Activated CD4-positive, alpha-beta T cell treated with anti-CD3 and anti-CD28 coated beads, Interleukin-2, amount 50 U/mL, for 16 hours (primary cell): ENCODE data around the gene TNFRSF8.
A peak's percentile ranks its signal among the peaks of the same experiment; 100 is the strongest.
"Not testable (repeated sequence)": the region's sequence is repeated elsewhere in the genome, so short reads cannot be mapped to it uniquely, and the experiment has no call there.

ENCODE experiments used
- DNase-seq: peaks from one replicate; pipeline ENCODE4 v3.0.0-alpha.2; 2020

TNFRSF8 gene

DNA sequence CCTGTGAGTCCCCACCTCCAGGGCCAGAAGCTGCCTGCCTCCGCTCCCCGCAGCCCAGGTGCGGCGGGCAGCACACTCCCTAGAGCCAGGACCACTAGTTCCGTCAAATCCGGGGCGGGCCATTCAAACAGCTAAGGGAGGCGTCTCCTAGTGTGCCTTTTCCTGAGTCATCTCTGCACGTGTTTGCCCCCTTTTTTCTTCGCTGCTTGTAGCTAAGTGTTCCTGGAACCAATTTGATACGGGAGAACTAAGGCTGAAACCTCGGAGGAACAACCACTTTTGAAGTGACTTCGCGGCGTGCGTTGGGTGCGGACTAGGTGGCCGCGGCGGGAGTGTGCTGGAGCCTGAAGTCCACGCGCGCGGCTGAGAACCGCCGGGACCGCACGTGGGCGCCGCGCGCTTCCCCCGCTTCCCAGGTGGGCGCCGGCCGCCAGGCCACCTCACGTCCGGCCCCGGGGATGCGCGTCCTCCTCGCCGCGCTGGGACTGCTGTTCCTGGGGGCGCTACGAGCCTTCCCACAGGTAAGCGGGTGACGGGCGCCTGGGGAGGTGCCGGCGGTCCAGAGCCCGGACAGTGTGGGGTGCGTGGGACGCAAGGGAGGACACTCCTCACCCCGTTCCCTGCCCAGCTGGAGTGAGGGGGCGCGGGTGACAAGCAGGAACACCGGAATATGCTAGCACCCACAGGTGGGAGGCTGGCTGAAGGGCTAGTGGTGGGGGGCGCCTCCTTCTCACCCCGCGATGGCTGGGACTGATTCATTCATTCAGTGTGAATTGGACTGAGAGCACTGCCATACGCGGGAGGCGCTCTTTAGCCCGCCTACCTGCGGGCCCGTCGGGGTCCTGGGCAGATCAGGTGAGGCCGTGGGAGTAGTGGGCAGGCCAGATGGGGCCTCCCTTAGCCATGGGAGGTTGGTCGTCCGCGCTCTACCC, at the start of gene TNFRSF8:
TNFRSF8 (plus strand) TSS at position 163 of the 932 bp plus-strand sequence; CDS start at position 459, 296 bp downstream.
- DNase-seq, result peak; percentile 89

DNA sequence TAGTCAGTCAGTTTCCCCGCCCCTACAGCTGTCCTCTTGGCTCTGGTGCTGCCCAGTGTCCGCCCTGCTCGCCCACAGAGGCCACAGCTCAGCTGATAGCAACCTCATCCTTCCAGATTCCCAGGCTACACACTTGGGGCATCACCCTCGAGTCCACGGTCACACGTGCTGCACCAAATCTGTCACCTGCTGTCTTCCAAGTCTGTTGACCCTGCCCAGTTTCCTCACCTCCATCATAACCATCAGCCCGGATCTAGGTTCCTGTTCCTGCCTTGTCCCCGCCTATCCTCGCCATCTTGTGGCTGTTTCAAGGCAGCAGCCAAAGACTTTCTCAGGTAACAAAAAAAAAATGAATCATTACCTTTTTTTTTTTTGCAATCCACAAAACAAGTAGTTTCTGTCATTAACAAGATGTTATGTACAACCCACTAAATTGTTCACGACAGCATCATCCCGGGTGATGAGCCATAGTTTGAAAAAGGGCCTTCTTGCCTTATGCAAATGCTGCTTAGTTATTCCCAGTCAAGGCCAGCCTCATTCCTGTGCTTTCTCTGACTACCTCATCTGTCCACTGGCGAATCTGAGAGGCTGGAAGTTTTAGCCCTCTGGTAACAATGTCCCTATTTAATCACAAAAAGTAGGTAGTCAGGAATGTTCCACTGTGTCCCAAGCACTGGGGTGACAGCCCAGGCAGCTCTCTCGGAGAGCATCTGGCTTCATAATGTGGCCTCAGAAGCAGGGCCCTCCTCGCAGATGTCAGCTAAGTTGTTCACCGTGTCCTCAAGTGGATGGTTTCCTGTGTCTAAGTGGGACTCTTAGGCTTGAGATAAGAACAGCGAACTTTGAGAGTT, 48.7 kb upstream of the TNFRSF8 start:
- DNase-seq, result peak; percentile 58

DNA sequence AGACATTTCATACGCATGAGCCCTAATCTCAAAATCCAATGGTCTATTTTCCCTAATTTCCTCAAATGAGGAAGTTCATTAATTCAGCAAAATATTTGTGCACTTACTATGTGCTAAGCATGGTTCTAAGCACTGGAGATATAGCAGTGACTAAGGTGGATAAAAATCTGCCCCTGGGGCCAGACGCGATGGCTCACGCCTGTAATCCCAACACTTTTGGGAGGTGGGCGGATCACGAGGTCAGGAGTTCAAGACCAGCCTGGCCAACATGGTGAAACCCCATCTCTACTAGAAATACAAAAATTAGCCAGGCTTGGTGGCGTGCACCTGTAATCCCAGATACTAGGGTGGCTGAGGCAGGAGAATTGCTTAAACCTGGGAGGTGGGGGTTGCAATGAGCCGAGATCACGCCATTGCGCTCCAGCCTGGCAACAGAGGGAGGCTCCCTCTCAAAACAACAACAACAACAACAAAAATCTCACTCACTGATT, 48.1 kb upstream of the TNFRSF8 start:
- DNase-seq, result no peak

DNA sequence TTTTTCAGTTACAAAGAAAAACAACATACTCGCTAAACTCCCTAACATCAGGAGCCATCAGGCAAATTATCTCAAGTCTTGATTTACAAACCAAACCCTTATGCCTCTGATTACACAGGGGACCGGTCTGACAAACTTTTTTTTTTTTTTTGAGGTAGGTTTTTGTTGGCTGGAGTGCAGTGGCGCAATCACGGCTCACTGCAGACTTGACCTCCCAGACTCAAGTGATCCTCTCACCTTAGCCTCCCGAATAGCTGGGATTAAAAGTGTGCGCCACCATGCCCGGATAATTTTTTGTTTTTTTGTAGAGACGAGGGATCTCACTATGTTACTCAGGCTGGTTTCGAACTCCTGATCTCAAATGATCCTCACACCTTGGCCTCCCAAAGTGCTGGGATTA, 47.6 kb upstream of the TNFRSF8 start:
- no peak for DNase-seq

DNA sequence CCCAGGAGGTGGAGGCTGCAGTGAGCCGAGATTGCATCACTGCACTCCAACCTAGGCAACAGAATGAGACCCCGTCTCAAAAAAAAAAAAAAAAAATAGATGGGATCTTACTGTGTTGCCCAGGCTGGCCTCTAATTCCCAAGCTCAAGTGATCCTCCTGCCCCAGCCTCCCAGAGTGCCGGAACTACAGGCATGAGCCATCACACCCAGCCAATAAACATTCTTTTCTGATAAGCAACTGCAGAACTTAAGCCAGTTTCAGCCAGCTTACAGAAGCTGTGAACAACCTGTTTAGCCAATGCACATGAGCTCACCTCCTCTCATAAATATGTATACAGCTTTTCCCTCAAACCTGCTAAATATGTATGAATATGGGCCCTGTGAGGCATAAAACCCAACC, 46.9 kb upstream of the TNFRSF8 start:
- DNase-seq, result no peak

DNA sequence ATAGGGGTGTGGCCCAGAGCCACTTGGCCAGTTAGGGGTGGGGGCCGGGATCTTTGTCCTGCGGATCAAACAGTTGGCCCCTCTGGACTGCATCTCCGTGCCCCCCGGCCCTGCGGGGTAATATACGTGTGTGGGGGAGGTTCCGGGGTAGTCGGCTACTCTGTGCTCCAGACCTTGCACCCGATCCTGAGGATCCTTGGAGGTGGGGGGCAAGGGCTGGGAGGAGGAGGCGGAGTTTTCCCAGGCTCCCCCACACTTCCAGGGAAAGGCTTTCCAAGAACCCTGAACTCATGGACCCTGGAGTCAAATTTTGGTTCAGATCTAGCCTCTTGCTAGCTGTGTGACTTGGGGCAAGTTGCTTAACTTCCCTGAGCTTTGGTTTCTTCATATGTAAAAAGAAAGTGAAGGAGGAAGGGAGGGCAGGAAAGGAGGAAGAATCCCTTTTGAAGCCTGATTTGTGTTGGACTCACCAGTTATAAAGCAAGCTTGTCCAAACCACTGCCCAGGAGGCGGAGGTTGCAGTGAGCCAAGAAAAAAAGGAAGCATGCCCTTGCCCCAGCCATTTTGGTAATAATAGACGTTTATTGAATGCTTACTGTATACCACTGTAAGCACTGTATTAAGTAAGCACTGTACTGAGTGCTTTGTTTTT, 43.1 kb upstream of the TNFRSF8 start:
- no peak for DNase-seq

DNA sequence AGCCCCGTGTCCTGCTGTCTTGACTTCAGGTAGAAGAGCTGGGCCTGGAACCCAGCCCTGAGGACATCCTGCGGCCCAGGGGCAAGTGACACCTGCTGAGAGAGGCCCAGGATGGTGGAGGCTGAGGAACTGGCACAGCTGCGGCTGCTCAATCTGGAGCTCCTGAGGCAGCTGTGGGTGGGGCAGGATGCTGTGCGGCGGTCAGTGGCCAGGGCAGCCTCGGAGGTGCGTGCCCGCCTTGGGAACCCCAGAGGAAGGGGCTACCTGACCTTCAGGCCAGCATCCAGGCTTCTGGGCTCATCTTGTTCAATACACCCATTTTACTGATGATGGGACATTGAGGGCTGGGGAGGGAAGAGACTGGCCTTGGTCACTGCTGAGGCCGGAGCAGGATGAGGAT, 41.5 kb upstream of the TNFRSF8 start:
- DNase-seq, result no peak

DNA sequence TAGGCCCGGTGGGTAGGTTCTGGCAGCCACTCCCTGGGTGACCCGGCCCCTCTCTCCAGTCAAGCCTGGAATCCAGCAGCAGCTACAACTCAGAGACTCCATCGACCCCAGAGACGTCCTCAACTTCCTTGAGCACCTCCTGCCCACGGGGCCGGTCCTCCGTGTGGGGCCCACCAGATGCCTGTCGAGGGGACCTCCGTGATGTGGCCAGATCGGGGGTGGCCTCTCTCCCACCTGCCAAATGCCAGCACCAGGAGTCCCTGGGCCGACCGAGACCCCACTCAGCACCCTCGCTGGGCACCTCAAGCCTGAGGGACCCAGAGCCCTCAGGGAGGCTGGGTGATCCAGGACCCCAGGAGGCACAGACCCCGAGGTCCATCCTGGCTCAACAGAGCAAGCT, 41.1 kb upstream of the TNFRSF8 start:
- no peak for DNase-seq

DNA sequence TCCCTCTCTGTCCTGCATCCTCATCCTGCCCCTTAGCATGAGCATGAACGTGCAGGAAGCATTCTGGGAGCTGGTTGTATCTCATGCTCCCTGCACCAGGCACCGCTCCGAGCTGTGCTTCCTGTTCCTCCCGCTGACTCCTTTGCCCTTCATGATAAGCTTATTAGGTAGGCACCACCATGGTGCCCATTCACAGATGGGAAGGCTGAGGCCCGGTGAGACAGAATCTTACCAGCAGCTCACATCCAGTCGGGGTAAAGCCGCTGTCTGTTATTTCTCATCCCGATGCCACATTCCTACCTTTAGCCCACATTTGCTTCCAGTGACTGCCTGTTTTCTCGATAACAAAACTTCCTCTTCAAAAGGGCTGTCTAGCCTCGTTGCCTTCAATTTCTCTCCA, 36.5 kb upstream of the TNFRSF8 start:
- no peak for DNase-seq

DNA sequence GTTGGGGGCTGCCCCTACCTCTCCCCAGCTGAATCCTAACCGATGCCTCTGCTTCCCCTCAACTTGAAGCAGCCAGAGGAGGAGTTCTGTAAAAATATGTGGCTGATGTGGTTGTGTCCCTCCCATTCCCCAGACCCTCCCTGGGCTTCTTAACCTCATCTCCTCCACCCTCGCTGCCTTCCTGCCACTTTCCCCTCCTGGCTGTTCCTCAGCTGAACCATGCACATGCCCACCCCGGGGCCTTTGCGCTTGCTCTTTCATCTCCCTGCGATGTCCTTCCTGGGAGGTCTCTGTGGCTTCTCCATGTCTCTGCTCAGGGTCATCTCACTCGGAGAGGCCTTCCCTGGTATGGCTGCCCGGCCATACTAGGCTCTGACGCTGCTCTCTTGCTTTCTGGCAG, 34.9 kb upstream of the TNFRSF8 start:
- DNase-seq, result no peak

DNA sequence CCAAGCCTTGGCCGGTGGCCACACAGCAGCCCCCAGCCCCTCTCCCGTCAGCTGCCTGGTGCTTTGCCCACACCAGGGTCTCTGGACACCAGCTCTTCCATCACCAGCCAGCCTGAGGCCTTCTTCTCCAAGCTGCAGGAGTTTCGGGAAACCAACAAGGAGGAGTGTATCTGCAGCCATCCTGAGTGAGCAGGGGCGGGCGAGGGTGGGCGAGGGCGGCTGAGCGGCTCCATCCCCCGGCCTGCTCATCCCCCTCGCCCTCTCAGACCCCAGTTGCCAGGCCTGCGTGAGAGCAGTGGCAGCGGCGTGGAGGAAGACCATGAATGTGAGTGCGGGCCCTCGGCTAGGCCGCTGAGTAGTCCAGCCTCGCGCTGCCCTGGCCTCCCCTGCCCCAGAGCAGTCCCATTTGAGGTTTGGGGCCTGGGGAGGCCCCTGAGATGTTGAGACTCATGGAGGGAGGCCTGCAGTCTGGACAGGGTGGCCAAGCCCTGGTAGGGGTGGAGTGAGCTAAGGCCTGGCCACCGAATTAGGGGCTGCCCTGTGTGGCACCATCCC, 34.1 kb upstream of the TNFRSF8 start:
- no peak for DNase-seq

DNA sequence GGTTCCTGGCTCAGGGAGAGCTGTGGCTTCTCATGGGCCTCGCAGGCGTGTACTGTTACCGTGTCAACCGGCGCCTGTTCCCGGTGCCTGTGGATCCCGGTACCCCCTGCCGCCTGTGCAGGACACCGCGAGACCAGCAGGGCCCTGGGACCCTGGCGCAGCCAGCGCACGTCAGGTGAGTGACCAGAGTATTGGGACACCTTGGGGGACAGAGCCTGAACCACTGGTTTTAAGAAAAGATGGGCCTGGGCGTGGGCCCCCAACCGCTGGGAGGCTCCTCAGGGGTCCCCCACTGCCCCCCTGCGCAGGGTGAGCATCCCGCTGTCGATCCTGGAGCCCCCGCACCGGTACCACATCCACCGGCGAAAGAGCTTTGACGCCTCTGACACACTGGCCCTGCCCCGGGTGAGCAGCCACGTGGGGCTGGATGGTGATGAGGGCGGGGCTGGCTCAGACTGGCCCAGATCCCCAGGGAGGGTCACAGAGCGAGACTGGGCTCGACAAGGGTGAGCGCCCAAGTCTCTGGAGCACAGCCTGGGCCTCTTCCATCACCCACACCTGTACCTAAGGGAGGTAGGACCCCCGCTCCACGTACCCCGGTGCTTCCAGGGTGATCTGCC, 33.3 kb upstream of the TNFRSF8 start:
- DNase-seq, result no peak

DNA sequence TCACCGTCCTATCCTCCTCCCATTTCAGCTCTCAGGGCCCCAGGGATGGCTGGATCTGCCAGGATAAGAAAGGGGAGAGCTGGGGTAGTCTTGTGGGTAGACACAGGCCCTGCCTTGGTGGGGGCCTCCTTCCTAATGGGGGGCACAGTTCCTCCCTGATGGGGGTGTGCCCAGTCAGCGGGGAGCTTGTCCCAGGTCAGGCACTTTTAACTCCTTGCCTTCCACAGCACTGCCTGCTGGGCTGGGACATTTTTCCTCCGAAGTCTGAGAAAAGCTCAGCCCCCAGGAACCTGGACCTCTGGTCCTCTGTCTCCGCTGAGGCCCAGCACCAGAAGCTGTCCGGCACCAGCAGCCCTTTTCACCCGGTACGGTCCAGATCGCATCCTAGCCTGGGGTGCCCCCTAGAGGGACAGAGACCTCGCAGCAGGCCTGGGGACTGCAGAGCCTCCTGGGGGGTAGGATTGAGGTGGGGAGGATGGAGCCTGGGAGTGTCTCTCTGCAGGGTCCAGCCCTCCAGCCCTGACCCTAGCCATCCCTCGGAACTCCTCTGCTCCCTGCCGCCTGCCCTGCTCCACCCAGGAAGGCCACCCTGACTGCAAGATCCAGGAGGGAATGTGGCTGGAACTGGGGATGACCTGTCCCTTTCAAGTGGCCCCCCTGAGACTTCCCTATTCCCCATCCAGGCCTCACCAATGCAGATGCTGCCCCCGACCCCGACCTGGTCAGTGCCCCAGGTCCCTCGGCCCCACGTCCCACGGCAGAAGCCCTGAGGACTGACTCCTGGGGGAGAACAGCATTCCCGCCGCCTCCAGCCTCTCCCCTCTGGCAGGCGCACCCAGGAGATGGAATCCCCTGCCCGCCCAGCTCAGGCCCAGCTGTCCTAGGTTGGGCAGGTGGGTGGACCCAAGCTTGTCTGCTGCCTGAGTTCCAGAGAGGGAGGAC, 31.8 kb upstream of the TNFRSF8 start:
- DNase-seq, result no peak

DNA sequence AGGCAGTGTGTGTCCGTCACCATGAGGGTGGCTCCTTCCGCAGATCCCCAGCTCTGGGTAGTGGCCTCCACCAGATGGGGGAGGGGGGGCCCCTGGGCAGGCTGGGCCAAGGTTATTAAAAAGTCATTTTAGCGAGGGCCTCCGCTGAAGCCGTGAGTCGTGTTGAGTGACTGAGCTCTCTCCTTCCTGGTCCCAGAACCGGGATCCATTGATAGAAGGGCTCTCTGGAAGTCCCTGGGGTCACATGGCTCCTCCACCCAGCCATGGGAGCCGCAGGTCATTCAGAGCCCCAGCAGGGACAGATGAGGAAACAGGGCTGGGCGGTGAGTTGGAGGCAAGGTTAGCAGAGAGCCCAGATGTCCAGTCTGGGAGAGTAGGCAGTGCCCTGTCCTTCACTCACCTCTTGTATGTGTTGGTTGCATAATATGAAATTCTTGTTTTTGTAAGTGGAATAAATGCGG, 30.9 kb upstream of the TNFRSF8 start:
- DNase-seq, result no peak

DNA sequence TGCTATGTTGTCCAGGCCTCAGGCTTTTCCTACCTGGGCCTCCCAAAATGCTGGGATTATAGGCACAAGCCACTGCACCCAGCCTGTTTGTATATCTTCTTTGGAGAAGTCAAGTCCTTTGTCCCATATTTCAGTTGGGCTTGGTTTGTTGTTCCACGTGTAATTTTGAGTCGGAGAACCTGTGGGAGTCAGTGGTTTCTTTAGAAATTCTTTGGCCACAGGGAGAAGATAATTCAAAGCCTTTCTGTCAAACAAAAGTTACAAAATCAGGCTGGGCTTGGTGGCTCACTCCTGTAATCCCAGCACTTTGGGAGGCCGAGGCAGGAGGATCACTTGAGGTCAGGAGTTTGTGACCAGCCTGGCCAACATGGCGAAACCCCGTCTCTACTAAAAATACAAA, 29.7 kb upstream of the TNFRSF8 start:
- DNase-seq, result not testable (repeated sequence)

DNA sequence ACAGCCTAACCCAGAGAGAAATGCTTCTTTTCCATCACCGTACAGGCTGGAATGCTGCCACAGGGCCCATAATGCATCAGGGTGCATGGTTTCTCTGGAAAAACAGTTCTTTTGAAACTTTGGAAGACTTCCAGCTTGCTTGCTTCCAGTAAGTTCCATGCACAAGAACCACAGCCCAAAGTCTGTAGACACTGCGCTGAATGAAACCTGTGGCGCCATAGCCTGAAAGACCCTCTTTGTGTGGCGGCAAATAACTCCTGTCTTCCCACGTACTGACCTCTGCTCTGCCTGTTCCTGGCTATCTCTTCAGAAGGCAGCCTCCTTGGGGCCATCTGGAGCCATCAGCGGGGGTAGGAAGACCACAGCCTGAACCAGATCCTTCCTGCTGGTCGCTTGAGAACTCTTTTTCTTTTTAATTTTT, 28.7 kb upstream of the TNFRSF8 start:
- DNase-seq, result no peak

DNA sequence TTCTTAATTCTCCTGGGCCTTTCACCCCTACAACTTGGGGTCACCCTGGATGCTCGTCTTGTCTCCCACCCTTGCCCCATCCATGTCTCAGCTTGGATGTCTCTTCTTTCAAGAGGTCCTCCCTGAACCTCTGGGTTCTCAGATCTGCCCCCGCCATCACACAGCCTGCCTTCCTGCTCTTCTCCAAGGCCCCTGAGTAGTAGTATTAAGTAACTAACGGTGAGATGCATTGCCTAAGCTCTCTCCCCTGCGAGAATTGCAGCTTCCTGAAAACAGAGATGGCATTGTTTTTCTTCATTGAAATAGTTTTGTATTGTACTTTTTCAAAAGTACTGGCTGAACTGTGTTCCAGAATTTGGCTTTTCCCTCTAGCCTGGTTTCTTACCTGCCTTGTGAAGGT, 27.8 kb upstream of the TNFRSF8 start:
- DNase-seq, result no peak

DNA sequence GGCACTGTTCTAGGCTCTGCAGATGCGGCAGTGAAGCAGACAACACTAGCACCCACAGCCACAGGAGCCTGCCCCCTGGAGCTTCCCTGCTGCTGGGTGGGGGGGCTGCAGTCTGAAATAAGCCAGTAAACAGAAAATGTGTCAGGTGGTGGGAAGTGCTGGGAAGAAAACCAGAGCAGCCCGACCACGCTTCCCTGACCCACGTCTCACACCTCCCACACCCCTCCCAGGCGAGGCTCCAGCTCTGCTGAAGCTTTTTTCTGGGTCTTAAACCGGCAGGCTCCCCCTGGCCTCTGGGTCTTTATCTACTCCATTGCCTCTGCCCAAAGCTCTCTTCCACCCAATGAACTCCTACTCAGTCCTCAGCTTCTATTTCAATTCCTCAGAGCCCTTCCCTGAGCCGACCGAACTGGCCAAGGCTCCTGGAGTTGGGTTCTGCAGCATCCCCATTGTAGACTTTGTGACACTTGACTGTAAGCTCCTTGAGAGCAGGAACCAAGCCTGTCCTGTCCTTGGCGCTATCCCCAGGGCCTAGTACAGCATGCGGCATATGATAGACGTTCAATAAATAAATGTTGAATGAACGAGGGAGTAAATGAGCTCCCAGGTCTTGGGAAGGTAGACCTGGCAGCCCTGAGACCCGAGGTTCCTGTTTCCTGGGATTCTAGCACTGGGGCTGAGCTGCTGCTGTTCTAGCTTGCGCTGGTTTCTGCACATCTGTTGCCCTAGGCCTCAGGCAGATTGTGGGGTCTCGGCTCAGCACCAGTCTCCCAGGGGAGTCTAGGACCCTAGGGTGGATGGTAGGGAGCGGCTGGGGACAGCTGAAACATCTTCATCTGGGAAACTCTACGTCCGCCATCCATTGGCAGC, 25.4 kb upstream of the TNFRSF8 start:
- DNase-seq, result no peak

DNA sequence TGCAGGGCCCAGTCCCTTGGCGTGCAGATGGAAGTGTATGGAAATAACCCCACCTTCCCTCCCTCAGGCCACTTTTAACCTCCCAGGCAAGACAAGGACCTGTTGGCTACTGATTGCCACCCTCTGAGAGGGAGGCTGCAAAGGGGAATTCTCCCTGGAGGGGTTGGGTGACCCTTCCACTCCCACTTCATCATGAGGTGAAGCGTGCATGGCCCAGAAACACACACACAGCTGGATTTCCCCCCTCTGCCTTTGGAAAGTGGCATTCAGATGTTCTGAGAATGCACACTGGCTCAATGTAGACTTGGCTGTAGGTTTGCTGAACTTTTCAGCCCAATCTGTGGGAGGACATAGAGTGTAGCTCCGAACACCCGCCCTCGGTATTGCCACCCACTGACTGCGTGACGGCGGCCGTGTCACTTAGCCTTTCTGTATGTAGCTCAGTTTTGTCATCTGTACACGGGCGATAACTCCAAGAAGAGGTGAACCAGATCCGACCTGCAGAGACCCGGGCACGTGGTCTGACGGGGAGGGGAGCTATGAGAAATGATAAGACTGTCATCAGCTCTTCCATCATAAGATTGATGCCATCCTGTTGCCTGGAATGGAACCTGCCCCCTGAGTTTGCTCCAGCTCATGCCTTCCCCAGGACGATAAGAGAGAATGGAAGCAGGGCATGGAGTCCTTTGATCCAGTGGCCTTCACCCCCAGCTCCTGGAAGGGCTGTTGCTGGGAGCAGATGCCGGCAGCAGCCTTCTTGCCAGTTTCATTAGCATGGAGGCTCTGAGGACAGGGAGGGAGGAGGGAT, 24.5 kb upstream of the TNFRSF8 start:
- DNase-seq, result no peak
